Heart left ventricle (tissue), 16 donors: ENCODE results near the gene KCNK15. TPM values are rescaled to one million over a fixed set of nuclear protein-coding genes. Genes with fewer than 3 reads are reported as not detected.
A peak's percentile ranks its signal among the peaks of the same experiment; 100 is the strongest.

Experiments
- ATAC-seq, 4 donors: fragments of 200-7000 bp; cut with Tn5 transposase; one replicate each; pipeline ENCODE4 v1.9.1; 2020 to 2022; ENCODE audit warnings: moderate library complexity in 4 of 4, mild to moderate bottlenecking in 3 of 4, moderate number of reproducible peaks in 1 of 4
- DNase-seq, 5 donors: peaks; one replicate each; pipeline ENCODE4 v3.0.0-alpha.2; 2020
- H3K27ac ChIP-seq, 12 donors: fragments of 200-600 bp; sonication (generic) in 4 of 12; one replicate each; pipeline versions ENCODE4 v1.5.0 to v1.8.0; 2016 to 2022; ENCODE audit warnings: mild to moderate bottlenecking in 2 of 12
- H3K27me3 ChIP-seq, 9 donors: fragments of 200-600 bp; sonication (generic) in 2 of 9; one replicate each; pipeline versions ENCODE4 v1.5.1 to v1.8.0; 2016 to 2022; ENCODE audit warnings: mild to moderate bottlenecking in 3 of 9
- H3K36me3 ChIP-seq, 9 donors: fragments of 200-600 bp; sonication (generic) in 2 of 9; one replicate each; pipeline versions ENCODE4 v1.5.0 to v1.8.0; 2018 to 2022; ENCODE audit warnings: mild to moderate bottlenecking in 2 of 9
- H3K4me1 ChIP-seq, 12 donors: fragments of 200-600 bp; sonication (generic) in 4 of 12; one replicate each; pipeline versions ENCODE4 v1.5.0 to v1.8.0; 2016 to 2022; ENCODE audit warnings: mild to moderate bottlenecking in 3 of 12
- H3K4me3 ChIP-seq, 12 donors: fragments of 200-600 bp; sonication (generic) in 4 of 12; one replicate each; pipeline versions ENCODE4 v1.5.0 to v1.8.0; 2017 to 2022; ENCODE audit warnings: mild to moderate bottlenecking in 9 of 12, moderate library complexity in 4 of 12
- H3K9me3 ChIP-seq, 12 donors: fragments of 200-600 bp; sonication (generic) in 4 of 12; one replicate each; pipeline versions ENCODE4 v1.5.0 to v1.8.0; 2016 to 2022; ENCODE audit warnings: mild to moderate bottlenecking in 1 of 12
- POLR2A ChIP-seq, 2 donors: fragments of 450-650 bp; IDR thresholded peaks; one replicate each; pipeline ENCODE4 v1.6.1; 2017; ENCODE audit warnings: antibody characterized with exemption in 2 of 2, mild to moderate bottlenecking in 2 of 2, moderate library complexity in 2 of 2
- WGBS, 4 donors: extraction: QIAGEN DNeasy Blood & Tissue Kit in 2 of 4; methylation state at CpG; one replicate each; pipeline versions ENCODE4 v1.1.5 to v1.1.7; 2013 to 2018; 5-methylcytosine and 5-hydroxymethylcytosine counted together
- intact Hi-C, 10 donors: fragments of 100-400 bp; cut with DNase I; formaldehyde crosslinking; loops; one replicate each; pipeline versions ENCODE4 v1.11.1 to v1.14.2; 2022
- polyA plus RNA-seq, 2 donors: library from polyadenylated mRNA; stranded (reverse); fragments of 200-250 nt; gene quantifications; one replicate each; pipeline ENCODE4 v1.2.3, GENCODE V29; 2013
- total RNA-seq, 9 donors: library from RNA; depleted of rRNA in 2 of 9; stranded (reverse); fragments of >200 nt in 2 of 9; fragmentation: NEBNext Ultra II Directional in 3 of 9; extraction: Animal tissue kit (Norgen Biotek cat#: 25700) in 3 of 9; gene quantifications; one replicate each; pipeline versions ENCODE4 v1.1.0 to v1.2.4, GENCODE V29; 2016 to 2023
- TF ChIP-seq, protein P1 (sequence below), 12 donors: fragments of 200-600 bp; sonication (generic) in 4 of 12; IDR thresholded peaks; one replicate each; pipeline versions ENCODE4 v1.5.0 to v1.8.0; 2018 to 2022; ENCODE audit warnings: antibody characterized with exemption in 12 of 12, mild to moderate bottlenecking in 5 of 12
- donor health status: ischemic (EF 13 %, LVEDD 7.1; RV severe dilation, severe dysfunction).
- donor health status: healthy with polysubstance abuse.
- donor health status: DM: no; HTN: yes; CAD: no.
- donor health status: DM: no; HTN: no; CAD: no.
- donor health status: ischemic (EF 25% LVEDD 6.9; RV normal size, moderate dysfunction).
- donor health status: ischemic (EF 25% LVEDD 5.7; RV mildly dilated, moderate dysfunction).
- donor health status: healthy.
- donor health status: DM: yes; HTN: yes; CAD: no.
- donor health status: ischemic (EF 35%, LVEDD 5.7; RV mildly dilated, moderate dysfunction).
- donor health status: nonischemic (EF 11% LVEDD 7.7; RV severe dilation, severe dysfunction).
- donor health status: DM: yes; HTN: yes; CAD: no.
- donor health status: PGD.
- donor health status: ischemic (EF 29% LVEDD 5.4; RV normal size, mild dysfunction).
- donor health status: nonischemic (EF 23%, LVEDD 6.1; RV moderate dilation, normal function).

The KCNK15 gene
- total and polyA plus RNA-seq, 11 donors, result 0.12 to 2.2 (median 0.33) TPM

DNA sequence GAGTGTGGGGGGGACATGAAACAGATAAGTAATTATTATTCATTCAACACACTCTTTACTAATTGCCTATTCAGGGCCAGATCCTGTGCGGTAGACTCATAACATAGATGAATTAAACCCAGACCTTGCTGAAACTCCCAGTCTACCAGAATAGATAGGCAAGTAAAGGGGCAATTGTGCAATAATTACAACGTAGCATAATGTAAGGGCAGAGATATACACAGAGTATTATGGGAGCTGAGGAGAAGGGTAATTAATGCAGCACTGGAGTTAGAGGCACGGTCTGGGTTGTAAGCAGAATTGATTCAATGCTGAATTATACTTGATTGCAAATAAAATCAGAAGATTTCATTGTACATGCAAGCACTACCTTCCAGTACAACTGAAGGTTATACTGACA lies 35.5 kb downstream of the KCNK15 start:
- H3K4me1 ChIP-seq, result no peaks in the 10 kb centered on the region
- TF ChIP-seq, protein P1, sequence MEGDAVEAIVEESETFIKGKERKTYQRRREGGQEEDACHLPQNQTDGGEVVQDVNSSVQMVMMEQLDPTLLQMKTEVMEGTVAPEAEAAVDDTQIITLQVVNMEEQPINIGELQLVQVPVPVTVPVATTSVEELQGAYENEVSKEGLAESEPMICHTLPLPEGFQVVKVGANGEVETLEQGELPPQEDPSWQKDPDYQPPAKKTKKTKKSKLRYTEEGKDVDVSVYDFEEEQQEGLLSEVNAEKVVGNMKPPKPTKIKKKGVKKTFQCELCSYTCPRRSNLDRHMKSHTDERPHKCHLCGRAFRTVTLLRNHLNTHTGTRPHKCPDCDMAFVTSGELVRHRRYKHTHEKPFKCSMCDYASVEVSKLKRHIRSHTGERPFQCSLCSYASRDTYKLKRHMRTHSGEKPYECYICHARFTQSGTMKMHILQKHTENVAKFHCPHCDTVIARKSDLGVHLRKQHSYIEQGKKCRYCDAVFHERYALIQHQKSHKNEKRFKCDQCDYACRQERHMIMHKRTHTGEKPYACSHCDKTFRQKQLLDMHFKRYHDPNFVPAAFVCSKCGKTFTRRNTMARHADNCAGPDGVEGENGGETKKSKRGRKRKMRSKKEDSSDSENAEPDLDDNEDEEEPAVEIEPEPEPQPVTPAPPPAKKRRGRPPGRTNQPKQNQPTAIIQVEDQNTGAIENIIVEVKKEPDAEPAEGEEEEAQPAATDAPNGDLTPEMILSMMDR (IDR thresholded peaks at IDR 0.05), result no peak
- TF ChIP-seq POLR2A (IDR thresholded peaks at IDR 0.05), result no peak
- WGBS, 4 donors, result 71 to 78% (median 74%) methylated on average over 3 of the region's 3 CpGs
- H3K27me3 ChIP-seq, result peaks cover 0 to 5% (median 0%) of the 10 kb centered on the region in 9 donors
- ATAC-seq (no peak), DNase-seq (no peak)
- H3K36me3 ChIP-seq, result no peaks in the 10 kb centered on the region
- H3K4me3 ChIP-seq, result no peak overlapping the region
- intact Hi-C loops, result no loop called here
- H3K9me3 ChIP-seq, result no peaks in the 10 kb centered on the region
- no peak overlapping the region for H3K27ac ChIP-seq

DNA sequence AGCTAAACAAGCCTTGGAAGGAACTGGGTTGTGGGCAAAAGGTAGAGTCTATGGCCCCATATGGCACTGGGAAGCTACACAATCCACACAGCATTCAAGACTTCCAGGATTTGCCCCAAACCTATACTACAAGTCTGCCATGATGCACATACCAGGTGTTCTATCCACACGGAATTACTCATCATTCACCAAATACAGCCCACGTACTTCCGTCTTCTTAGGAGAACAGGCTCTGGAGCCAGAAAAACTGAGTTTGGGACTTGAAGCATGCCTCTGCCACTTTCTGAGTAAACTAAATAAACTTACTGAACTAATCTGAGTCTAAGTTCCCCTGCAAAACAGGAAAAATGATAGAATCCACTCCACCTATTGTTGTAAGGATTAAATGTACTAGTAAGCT lies 36.1 kb downstream of the KCNK15 start:
- Histone ChIP-seq H3K27ac (no peak overlapping the region), H3K36me3 (no peaks in the 10 kb centered on the region), H3K9me3 (no peaks in the 10 kb centered on the region), H3K4me1 (no peaks in the 10 kb centered on the region), H3K27me3 (peaks cover 0 to 7% (median 0%) of the 10 kb centered on the region in 9 donors), H3K4me3 (no peak overlapping the region)
- ATAC-seq (no peak), DNase-seq (no peak)
- no peak for TF ChIP-seq POLR2A (IDR thresholded peaks at IDR 0.05)
- TF ChIP-seq, protein P1 (IDR thresholded peaks at IDR 0.05), result no peak
- intact Hi-C loops, result no loop called here
- 72 to 87% (median 81%) methylated on average over 3 of the region's 3 CpGs for WGBS, 4 donors

DNA sequence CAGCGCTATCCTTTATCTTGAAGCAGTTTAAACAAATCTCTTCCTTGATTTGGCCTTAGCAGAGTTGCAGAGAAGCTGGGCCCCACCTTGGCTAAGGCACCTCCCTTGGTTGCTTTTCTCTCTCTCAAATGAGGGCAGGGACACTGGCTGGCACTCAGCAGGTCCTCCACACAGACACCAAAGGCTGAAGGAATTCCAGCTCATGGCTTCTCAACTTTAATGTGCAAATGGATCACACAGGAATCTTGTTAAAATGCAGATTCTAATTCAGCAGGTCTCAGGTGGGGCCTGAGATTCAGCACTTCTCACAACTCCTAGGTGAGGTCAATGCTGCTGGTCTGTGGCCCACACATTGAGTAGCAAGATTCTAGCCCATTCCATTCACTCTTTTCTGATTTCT lies 39.0 kb downstream of the KCNK15 start:
- ATAC-seq (no peak), DNase-seq (no peak)
- 63 to 100% (median 68%) methylated on average over 1 of the region's 1 CpG for WGBS, 4 donors
- peaks cover 0 to 13% (median 0%) of the 10 kb centered on the region in 9 donors for H3K27me3 ChIP-seq
- no peaks in the 10 kb centered on the region for H3K4me1 ChIP-seq
- no peak for TF ChIP-seq POLR2A (IDR thresholded peaks at IDR 0.05)
- TF ChIP-seq, protein P1 (IDR thresholded peaks at IDR 0.05), result no peak
- no peak overlapping the region for H3K4me3 ChIP-seq
- H3K36me3 ChIP-seq, result no peaks in the 10 kb centered on the region
- no peaks in the 10 kb centered on the region for H3K9me3 ChIP-seq
- no peak overlapping the region for H3K27ac ChIP-seq
- intact Hi-C loops, result no loop called here

DNA sequence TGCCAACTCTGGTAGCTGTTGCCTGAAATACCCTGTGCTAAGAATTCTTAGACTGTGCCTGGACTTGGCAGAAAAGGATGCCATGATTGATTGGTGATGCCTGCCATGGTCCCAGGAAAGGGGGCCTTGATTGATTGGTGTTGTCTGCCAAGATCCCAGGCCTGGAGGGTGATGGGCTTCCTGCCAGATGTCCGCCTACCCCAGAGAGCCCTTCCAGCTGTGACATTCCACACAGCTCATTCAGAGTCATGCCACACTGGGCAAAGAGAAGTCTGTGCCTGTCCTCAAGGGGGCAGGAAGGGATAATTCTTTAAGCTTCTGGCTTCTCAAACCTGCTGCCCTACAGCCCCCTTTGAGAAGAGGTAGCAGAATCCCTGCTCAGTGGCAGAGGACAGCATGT lies 40.1 kb downstream of the KCNK15 start:
- whole genome bisulfite sequencing, 4 donors, result 3 to 20% (median 14%) methylated on average over 1 of the region's 1 CpG
- no peak for TF ChIP-seq POLR2A (IDR thresholded peaks at IDR 0.05)
- TF ChIP-seq, protein P1 (IDR thresholded peaks at IDR 0.05), result peak in 1 of 12 donors; percentile 29
- Histone ChIP-seq H3K27me3 (peaks cover 0 to 13% (median 0%) of the 10 kb centered on the region in 9 donors), H3K4me3 (no peak overlapping the region), H3K27ac (no peak overlapping the region), H3K9me3 (no peaks in the 10 kb centered on the region), H3K36me3 (no peaks in the 10 kb centered on the region), H3K4me1 (no peaks in the 10 kb centered on the region)
- ATAC-seq, result peak in 2 of 4 donors; percentile 39 to 59
- no peak for DNase-seq
- intact Hi-C loops, result no loop called here
